Suprapubic skin (tissue), 4 donors: ENCODE results near the gene CPNE4. TPM values are rescaled to one million over a fixed set of nuclear protein-coding genes. Genes with fewer than 3 reads are reported as not detected.

ENCODE experiments used
- DNase-seq, 2 donors: peaks; one replicate each; pipeline ENCODE4 v3.0.0-alpha.2; 2019; ENCODE audit warnings: low spot score in 2 of 2
- H3K27ac ChIP-seq: fragments of 200-600 bp; sonication (generic); one replicate; pipeline ENCODE4 v1.5.1; 2019
- H3K27me3 ChIP-seq: fragments of 200-600 bp; sonication (generic); one replicate; pipeline ENCODE4 v1.5.1; 2019
- H3K36me3 ChIP-seq: fragments of 200-600 bp; sonication (generic); one replicate; pipeline ENCODE4 v1.5.1; 2019
- H3K4me1 ChIP-seq: fragments of 200-600 bp; sonication (generic); one replicate; pipeline ENCODE4 v1.5.1; 2019
- H3K4me3 ChIP-seq: fragments of 200-600 bp; sonication (generic); one replicate; pipeline ENCODE4 v1.5.1; 2019; ENCODE audit warnings: mild to moderate bottlenecking
- H3K9me3 ChIP-seq: fragments of 200-600 bp; sonication (generic); one replicate; pipeline ENCODE4 v1.5.1; 2019
- EP300 ChIP-seq: sonication (generic); formaldehyde crosslinking; IDR thresholded peaks from one replicate; pipeline ENCODE4 v1.6.1; 2017; ENCODE audit warnings: antibody characterized with exemption
- POLR2A ChIP-seq, 2 donors: fragments of 450-650 bp; IDR thresholded peaks; one replicate each; pipeline ENCODE4 v1.6.1; 2017; ENCODE audit warnings: antibody characterized with exemption in 2 of 2, mild to moderate bottlenecking in 2 of 2, moderate library complexity in 2 of 2
- POLR2AphosphoS5 ChIP-seq, 3 donors: sonication (generic); formaldehyde crosslinking; IDR thresholded peaks; one replicate each; pipeline ENCODE4 v1.6.1; 2017; ENCODE audit warnings: antibody characterized with exemption in 3 of 3
- WGBS: methylation state at CpG from one replicate; pipeline ENCODE4 v1.1.5; 2018; 5-methylcytosine and 5-hydroxymethylcytosine counted together
- total RNA-seq, 4 donors: library from RNA; depleted of rRNA; stranded (reverse); fragments of >200 nt; gene quantifications; one replicate each; pipeline ENCODE4 v1.1.0, GENCODE V29; 2016
- TF ChIP-seq, protein P1 (sequence below), 2 donors: fragments of 200-600 bp in 1 of 2; fragments of 450-650 bp in 1 of 2; sonication (generic) in 1 of 2; IDR thresholded peaks; one replicate each; pipeline ENCODE4 v1.5.1; 2016 to 2019; ENCODE audit warnings: antibody characterized with exemption in 2 of 2, mild to moderate bottlenecking in 1 of 2, moderate library complexity in 1 of 2

The CPNE4 gene
- total RNA-seq, 4 donors from 2014 or later, result 0.32 to 1.1 TPM; not detected in 2

- Histone ChIP-seq H3K27me3 (no peaks in the 10 kb centered on the region), H3K4me1 (no peaks in the 10 kb centered on the region), H3K36me3 (no peaks in the 10 kb centered on the region), H3K27ac (no peak overlapping the region), H3K4me3 (no peak overlapping the region), H3K9me3 (no peaks in the 10 kb centered on the region)
- DNase-seq, result no peak
- WGBS, result 93% methylated on average over 1 of the region's 1 CpG
- TF ChIP-seq POLR2AphosphoS5 (IDR thresholded peaks at IDR 0.05) (no peak), POLR2A (IDR thresholded peaks at IDR 0.05) (no peak), EP300 (no peak)
- TF ChIP-seq, protein P1, sequence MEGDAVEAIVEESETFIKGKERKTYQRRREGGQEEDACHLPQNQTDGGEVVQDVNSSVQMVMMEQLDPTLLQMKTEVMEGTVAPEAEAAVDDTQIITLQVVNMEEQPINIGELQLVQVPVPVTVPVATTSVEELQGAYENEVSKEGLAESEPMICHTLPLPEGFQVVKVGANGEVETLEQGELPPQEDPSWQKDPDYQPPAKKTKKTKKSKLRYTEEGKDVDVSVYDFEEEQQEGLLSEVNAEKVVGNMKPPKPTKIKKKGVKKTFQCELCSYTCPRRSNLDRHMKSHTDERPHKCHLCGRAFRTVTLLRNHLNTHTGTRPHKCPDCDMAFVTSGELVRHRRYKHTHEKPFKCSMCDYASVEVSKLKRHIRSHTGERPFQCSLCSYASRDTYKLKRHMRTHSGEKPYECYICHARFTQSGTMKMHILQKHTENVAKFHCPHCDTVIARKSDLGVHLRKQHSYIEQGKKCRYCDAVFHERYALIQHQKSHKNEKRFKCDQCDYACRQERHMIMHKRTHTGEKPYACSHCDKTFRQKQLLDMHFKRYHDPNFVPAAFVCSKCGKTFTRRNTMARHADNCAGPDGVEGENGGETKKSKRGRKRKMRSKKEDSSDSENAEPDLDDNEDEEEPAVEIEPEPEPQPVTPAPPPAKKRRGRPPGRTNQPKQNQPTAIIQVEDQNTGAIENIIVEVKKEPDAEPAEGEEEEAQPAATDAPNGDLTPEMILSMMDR (IDR thresholded peaks at IDR 0.05), result no peak
Measured at GRCh38 chr3:131549340-131549739, 485.5 kb downstream of the CPNE4 start.

DNA sequence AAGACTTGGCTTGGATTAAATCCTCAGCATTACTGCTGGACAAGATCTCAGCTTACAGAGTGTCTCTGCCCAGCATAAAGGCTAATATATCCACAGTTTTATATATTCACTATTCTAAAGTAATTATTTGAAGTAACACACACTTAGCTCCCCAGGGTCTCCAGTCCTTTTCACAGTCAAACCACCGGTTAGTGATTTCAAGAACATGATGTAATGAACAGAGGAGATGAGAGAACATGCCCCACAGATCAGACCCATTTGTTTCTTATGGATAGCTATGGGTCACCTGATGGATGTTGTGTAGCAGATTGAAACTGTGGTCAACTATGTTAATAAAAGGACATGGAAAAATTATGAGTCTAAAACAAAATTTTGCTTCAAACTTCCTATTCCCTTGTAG, 487.2 kb downstream of the CPNE4 start:
- Histone ChIP-seq H3K4me1 (no peaks in the 10 kb centered on the region), H3K27ac (no peak overlapping the region), H3K9me3 (no peaks in the 10 kb centered on the region), H3K4me3 (no peak overlapping the region), H3K27me3 (no peaks in the 10 kb centered on the region), H3K36me3 (no peaks in the 10 kb centered on the region)
- TF ChIP-seq, protein P1 (IDR thresholded peaks at IDR 0.05), result no peak
- TF ChIP-seq POLR2AphosphoS5 (IDR thresholded peaks at IDR 0.05), result no peak
- TF ChIP-seq EP300, result no peak
- TF ChIP-seq POLR2A (IDR thresholded peaks at IDR 0.05), result no peak
- WGBS, result 97% methylated on average over 1 of the region's 1 CpG
- no peak for DNase-seq

GRCh38 chr3:131546441-131546840, 488.4 kb downstream of the CPNE4 start:
- no peaks in the 10 kb centered on the region for H3K9me3 ChIP-seq
- no peak overlapping the region for H3K4me3 ChIP-seq
- TF ChIP-seq, protein P1 (IDR thresholded peaks at IDR 0.05), result no peak
- TF ChIP-seq EP300 (no peak), POLR2AphosphoS5 (IDR thresholded peaks at IDR 0.05) (no peak), POLR2A (IDR thresholded peaks at IDR 0.05) (no peak)
- H3K27ac ChIP-seq, result no peak overlapping the region
- DNase-seq, result no peak
- no peaks in the 10 kb centered on the region for H3K27me3 ChIP-seq
- no peaks in the 10 kb centered on the region for H3K36me3 ChIP-seq
- no peaks in the 10 kb centered on the region for H3K4me1 ChIP-seq

- no peaks in the 10 kb centered on the region for H3K27me3 ChIP-seq
- no peak overlapping the region for H3K27ac ChIP-seq
- no peaks in the 10 kb centered on the region for H3K4me1 ChIP-seq
- no peaks in the 10 kb centered on the region for H3K36me3 ChIP-seq
- no peak overlapping the region for H3K4me3 ChIP-seq
- no peaks in the 10 kb centered on the region for H3K9me3 ChIP-seq
- 67% methylated on average over 2 of the region's 2 CpGs for WGBS
- no peak for TF ChIP-seq EP300
- TF ChIP-seq POLR2AphosphoS5 (IDR thresholded peaks at IDR 0.05), result no peak
- TF ChIP-seq, protein P1 (IDR thresholded peaks at IDR 0.05), result no peak
- TF ChIP-seq POLR2A (IDR thresholded peaks at IDR 0.05), result no peak
- no peak for DNase-seq
Measured at GRCh38 chr3:131544557-131544956, 490.3 kb downstream of the CPNE4 start.

- DNase-seq, result no peak
- TF ChIP-seq EP300 (no peak), POLR2AphosphoS5 (IDR thresholded peaks at IDR 0.05) (no peak), POLR2A (IDR thresholded peaks at IDR 0.05) (no peak)
- TF ChIP-seq, protein P1 (IDR thresholded peaks at IDR 0.05), result no peak
- Histone ChIP-seq H3K27me3 (no peaks in the 10 kb centered on the region), H3K4me3 (no peak overlapping the region), H3K36me3 (no peaks in the 10 kb centered on the region), H3K9me3 (no peaks in the 10 kb centered on the region), H3K27ac (no peak overlapping the region), H3K4me1 (no peaks in the 10 kb centered on the region)
Measured at GRCh38 chr3:131543714-131544113, 491.1 kb downstream of the CPNE4 start.
